H1 (cell line): ENCODE measurements around the gene SLC13A4. TPM values are rescaled to one million over a fixed set of nuclear protein-coding genes. Genes with fewer than 3 reads are reported as not detected.

ENCODE experiments used
- ATF3 ChIP-seq: IDR thresholded peaks from 2 replicates; pipeline ENCODE4 v1.6.1; 2011; ENCODE audit warnings: low read depth, mild to moderate bottlenecking, low read length; ENCODE audit not compliant: insufficient read depth
- BCL11A ChIP-seq, 2 experiments: IDR thresholded peaks; one replicate each; pipeline ENCODE4 v1.6.1; 2011; ENCODE audit warnings: low read depth in 2 of 2, low read length in 2 of 2, mild to moderate bottlenecking in 2 of 2
- BRCA1 ChIP-seq: IDR thresholded peaks from 2 replicates; pipeline ENCODE4 v1.6.1; 2012; ENCODE audit warnings: low read depth, low read length, improper control_type of control experiment
- CHD1 ChIP-seq: IDR thresholded peaks from 2 replicates; pipeline ENCODE4 v1.6.1; 2012; ENCODE audit warnings: low read depth, low read length, improper control_type of control experiment
- GTF2F1 ChIP-seq: IDR thresholded peaks from 2 replicates; pipeline ENCODE4 v1.6.1; 2012; ENCODE audit warnings: low read depth, low read length, improper control_type of control experiment, borderline replicate concordance
- MAFK ChIP-seq: IDR thresholded peaks from 2 replicates; pipeline ENCODE4 v1.6.1; 2012; ENCODE audit warnings: low read depth, mild to moderate bottlenecking, improper control_type of control experiment, low read length
- POU5F1 ChIP-seq: IDR thresholded peaks from 2 replicates; pipeline ENCODE4 v1.6.1; 2011; ENCODE audit warnings: low read depth, mild to moderate bottlenecking, low read length, moderate library complexity
- SRF ChIP-seq: IDR thresholded peaks from 2 replicates; pipeline ENCODE4 v1.6.1; 2011; ENCODE audit warnings: mild to moderate bottlenecking, low read depth, low read length, moderate library complexity
- SUZ12 ChIP-seq: fragments of 200-600 bp; sonication (generic); IDR thresholded peaks from 2 replicates; pipeline ENCODE4 v1.6.1; 2012; ENCODE audit warnings: mild to moderate bottlenecking, inconsistent platforms, low read length, moderate library complexity, mixed read lengths
- polyA plus RNA-seq, 7 experiments: library from polyadenylated mRNA; depleted of rRNA in 3 of 7; stranded (reverse) in 5 of 7; unstranded in 2 of 7; fragments of >200 nt in 5 of 7; fragments of 200-250 nt in 2 of 7; gene quantifications; 1 replicate in 5 of 7; 2 replicates in 1 of 7; 4 replicates in 1 of 7; pipeline versions ENCODE4 v1.2.1 to v1.2.3, GENCODE V29; 2011 to 2013; ENCODE audit warnings: missing spikeins in 2 of 7, mixed read lengths in 2 of 7
- total RNA-seq: library from RNA; stranded (reverse); fragmentation: NEBNext Ultra II Directional; extraction: Animal tissue kit (Norgen Biotek cat#: 25700); gene quantifications from 2 replicates; pipeline ENCODE4 v1.2.1, GENCODE V29; 2021

Gene SLC13A4
- total and polyA plus RNA-seq, 2 of the 8 experiments (the other 6 are each of a cell fraction or from before 2014, with no cell fraction given), result 3.9 to 7.5 TPM

GRCh38 chr7:135744938-135745702 is 17.1 kb upstream of the SLC13A4 start (continued):
- TF ChIP-seq CHD1 (no peak), BRCA1 (no peak), ATF3 (no peak), GTF2F1 (no peak), MAFK (no peak), BCL11A (IDR thresholded peaks at IDR 0.05; ENCODE audit: low read depth in 2 of 2, low read length in 2 of 2) (no peak), SUZ12 (no peak), POU5F1 (no peak), SRF (no peak)
